ENCODE results near the gene TRIM60.

GRCh38 chr4:165006886-165007285 lies 24.9 kb upstream of the TRIM60 start:
- TF ChIP-seq EZH2 (IDR thresholded peaks at IDR 0.05; ENCODE audit: insufficient read depth, poor library complexity, severe bottlenecking) (no peak), EZH2phosphoT487 (IDR thresholded peaks at IDR 0.05; ENCODE audit: insufficient read depth, low read depth) (no peak)

Measured in GM23248 (cell line).